Right hindlimb (tissue), 1 donor: ENCODE data around the gene MET.
"Not testable (repeated sequence)": the region's sequence is repeated elsewhere in the genome, so short reads cannot be mapped to it uniquely, and the experiment has no call there.

Source experiments
- DNase-seq: peaks from one replicate; pipeline ENCODE4 v3.0.0-alpha.2; 2018

MET gene

GRCh38 chr7:116757283-116757682 lies 85.3 kb downstream of the MET start:
- no peak for DNase-seq

- not testable (repeated sequence) for DNase-seq
Observed at GRCh38 chr7:116759642-116760041, 87.6 kb downstream of the MET start.

DNA sequence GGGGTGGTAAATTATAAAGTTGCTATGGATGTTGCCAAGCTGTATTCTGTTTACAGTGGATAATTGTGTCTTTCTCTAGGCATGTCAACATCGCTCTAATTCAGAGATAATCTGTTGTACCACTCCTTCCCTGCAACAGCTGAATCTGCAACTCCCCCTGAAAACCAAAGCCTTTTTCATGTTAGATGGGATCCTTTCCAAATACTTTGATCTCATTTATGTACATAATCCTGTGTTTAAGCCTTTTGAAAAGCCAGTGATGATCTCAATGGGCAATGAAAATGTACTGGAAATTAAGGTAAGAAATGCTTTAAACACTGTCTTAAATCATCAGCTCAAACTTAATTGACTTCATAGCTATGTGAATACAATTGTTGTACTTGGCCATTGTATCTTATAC lies 91.0 kb downstream of the MET start:
- DNase-seq, result no peak

- no peak for DNase-seq
Observed at GRCh38 chr7:116763647-116764046, 91.7 kb downstream of the MET start.

- DNase-seq, result no peak
Observed at GRCh38 chr7:116766881-116767280, 94.9 kb downstream of the MET start.

DNA sequence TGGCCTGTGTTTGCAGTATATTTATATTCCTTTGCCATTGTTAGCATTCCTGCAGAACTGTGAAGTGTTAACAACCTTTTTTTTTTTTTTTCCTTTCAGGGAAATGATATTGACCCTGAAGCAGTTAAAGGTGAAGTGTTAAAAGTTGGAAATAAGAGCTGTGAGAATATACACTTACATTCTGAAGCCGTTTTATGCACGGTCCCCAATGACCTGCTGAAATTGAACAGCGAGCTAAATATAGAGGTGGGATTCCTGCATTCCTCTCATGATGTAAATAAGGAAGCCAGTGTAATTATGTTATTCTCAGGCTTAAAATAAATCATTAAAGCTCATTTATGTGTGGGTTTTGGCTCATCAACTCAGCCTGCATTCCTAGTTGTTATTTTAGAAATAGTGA lies 97.5 kb downstream of the MET start:
- no peak for DNase-seq

GRCh38 chr7:116770941-116771340 lies 98.9 kb downstream of the MET start:
- DNase-seq, result no peak

DNA sequence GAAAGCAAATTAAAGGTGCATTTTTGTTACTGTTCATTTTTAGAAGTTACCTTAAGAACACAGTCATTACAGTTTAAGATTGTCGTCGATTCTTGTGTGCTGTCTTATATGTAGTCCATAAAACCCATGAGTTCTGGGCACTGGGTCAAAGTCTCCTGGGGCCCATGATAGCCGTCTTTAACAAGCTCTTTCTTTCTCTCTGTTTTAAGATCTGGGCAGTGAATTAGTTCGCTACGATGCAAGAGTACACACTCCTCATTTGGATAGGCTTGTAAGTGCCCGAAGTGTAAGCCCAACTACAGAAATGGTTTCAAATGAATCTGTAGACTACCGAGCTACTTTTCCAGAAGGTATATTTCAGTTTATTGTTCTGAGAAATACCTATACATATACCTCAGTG lies 99.6 kb downstream of the MET start:
- no peak for DNase-seq

DNA sequence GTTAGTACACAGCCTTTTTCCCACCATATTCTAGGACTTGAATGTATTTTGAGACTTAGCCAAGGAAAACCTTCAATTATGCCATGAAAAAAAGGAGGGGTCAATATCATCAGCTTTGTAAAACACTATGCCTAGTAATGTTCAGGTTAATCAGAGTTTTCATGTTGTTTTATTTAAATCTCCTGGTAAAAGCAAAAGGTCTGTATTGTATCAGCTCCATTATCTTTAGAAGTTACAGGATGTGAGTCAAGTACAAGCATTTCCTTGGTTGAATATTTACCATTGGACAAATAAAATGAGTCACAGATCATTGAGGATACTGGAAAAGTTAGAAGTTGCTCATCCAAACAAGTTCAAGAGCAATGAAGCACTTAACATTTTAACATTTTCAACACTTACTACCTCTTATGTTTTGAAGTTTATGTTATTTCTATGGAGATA lies 100.4 kb downstream of the MET start:
- no peak for DNase-seq

DNA sequence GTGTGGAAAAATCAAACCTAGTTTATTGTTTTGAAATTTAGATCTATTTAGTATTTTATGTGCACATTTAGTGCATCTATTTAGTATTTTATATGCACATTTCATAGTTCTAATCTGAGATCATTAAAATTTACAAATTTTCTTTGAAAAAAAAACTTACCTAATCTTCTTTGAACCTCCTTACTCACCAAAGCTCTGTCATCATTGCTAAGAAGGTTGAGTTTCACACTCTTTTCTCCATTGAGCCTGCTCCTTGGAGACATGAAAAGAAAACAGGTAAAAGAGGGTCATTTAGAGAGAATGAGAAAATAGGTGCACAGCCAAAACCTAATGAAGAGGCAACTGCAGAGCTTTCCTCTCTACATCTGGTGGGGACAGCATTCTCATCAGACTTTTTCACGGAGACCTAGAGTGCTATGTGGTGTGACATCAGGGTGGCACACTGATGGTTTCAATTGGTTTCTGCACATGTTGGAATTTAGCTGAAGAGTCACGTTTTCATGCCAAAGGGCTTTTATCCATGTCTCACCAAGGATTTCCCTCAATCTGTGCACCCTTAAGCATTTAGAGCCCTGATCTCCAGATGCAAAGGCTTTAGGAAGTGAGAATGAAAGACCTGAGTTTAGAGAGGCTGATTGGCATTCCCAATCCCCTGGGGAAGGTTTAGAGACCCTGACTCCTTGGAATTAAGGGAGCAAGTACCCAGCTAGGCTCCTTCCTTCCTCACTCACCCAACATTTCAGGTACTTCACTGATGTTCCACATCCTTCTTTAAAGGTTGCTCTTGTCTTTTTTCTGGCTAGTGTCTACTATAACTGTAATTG lies 101.1 kb downstream of the MET start:
- DNase-seq, result no peak

- no peak for DNase-seq
Observed at GRCh38 chr7:116776046-116776445, 104.0 kb downstream of the MET start.

DNA sequence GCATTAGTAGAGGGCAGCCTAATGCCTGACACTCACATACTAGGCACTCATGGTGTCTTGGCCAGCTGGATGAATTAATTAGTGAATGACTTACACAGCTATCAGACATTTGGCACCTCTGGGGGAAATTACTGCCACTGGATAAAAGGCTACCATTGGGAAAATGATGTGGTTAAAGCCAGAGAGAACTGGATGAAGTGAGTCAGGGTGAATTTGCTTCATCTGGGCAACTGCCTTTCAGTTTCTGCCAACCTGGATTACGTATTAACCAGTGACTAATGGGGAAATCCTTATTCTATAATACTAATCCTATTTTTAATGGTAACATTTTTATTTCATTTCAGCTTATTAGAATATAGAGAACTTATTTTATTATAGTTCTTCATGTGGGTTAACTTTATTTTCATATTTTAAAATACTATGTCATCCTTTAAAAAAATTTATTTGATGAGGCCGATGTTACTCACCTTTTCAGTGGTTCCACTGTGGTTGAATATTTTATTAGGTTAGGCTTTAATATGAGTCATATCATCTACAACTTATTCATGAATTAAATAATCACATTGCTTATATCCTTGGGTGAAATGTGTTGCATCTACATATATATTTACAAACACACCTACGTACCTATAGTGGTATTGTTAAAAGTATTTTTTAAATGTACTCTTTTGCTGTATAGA lies 104.8 kb downstream of the MET start:
- DNase-seq, result no peak

GRCh38 chr7:116777651-116778281 lies 105.8 kb downstream of the MET start:
- DNase-seq, result peak; percentile 66

GRCh38 chr7:116779216-116779615 lies 107.2 kb downstream of the MET start:
- DNase-seq, result no peak

DNA sequence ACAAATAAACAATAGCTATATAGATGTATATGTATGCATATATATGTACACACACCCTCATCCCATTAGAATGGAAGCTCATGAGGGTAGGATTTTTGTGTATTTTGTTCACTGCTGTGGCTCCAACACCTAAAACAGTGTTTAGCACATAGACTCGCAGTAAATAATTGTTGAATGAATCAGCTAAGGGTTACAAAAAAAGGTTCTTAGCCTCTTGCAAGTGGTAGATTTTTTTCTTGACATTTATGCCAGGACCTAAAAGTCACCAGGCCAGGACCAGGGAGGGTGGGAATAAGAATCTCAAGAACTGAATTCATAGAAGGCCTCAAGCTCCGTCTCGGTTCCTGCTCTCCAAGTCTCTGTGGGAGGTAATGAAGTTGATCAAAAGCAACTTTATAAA lies 107.9 kb downstream of the MET start:
- no peak for DNase-seq

DNA sequence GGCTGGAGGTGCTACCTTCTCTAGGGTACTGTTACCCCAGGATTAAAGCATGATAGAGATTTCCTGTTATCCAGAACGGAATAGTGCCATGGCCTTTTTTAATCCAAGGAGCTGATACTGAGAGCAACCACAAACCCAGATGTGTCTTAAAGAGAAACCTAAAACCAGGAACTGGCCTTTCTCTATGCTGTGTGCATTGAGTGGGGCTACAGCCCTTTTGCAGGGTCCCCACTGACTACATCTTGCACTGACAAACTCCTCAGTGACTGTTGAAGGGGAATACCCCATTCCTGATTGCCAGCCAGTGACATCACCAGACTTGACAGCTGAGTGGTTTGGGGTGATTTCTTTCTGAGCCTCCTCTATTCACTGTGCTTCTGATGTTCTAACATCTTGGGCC lies 108.5 kb downstream of the MET start:
- DNase-seq, result no peak

GRCh38 chr7:116780966-116781365 lies 109.0 kb downstream of the MET start:
- no peak for DNase-seq

- no peak for DNase-seq
Observed at GRCh38 chr7:116781584-116781983, 109.6 kb downstream of the MET start.

GRCh38 chr7:116782177-116782711 lies 110.2 kb downstream of the MET start:
- peak; percentile 45 for DNase-seq

- no peak for DNase-seq
Observed at GRCh38 chr7:116783666-116784318, 111.8 kb downstream of the MET start.

DNA sequence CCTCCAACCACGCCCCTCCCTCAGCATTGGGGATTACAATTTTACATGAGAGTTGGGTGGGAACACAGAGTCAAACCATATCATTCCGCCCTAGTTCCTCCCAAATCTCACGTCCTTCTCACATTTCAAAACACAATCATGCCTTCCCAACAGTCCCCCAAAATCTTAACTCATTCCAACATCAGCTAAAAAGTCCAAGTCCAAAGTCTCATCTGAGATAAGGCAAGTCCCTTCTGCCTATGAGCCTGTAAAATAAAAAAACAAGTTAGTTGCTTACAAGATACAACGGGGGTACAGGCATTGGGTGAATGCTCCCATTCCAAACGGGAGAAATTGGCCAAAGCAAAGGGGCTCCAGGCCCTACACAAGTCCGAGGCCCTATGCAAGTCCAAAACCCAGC lies 112.7 kb downstream of the MET start:
- DNase-seq, result no peak

GRCh38 chr7:116785843-116786242 lies 113.8 kb downstream of the MET start:
- no peak for DNase-seq

GRCh38 chr7:116786791-116787443 lies 114.9 kb downstream of the MET start:
- no peak for DNase-seq
